ENCODE results near the gene PPFIA2.

PPFIA2 gene

GRCh38 chr12:81377771-81378170, 381.4 kb downstream of the PPFIA2 start:
- no peaks in the 10 kb centered on the region for H3K36me3 ChIP-seq (ENCODE audit: insufficient read depth)
- no peak overlapping the region for H3K4me2 ChIP-seq
- H4K20me1 ChIP-seq (ENCODE audit: insufficient read depth), result no peaks in the 10 kb centered on the region
- H3K4me1 ChIP-seq (ENCODE audit: low read depth, poor library complexity, severe bottlenecking), result peaks cover 24% of the 10 kb centered on the region
- no peaks in the 10 kb centered on the region for H3K27me3 ChIP-seq (ENCODE audit: insufficient read depth, low read depth)
- TF ChIP-seq CTCF (conservative IDR thresholded peaks at IDR 0.05; ENCODE audit: low read depth, low read length), result no peak
- H2AFZ ChIP-seq (ENCODE audit: low read depth), result no peak overlapping the region
- H3K79me2 ChIP-seq (ENCODE audit: insufficient read depth, low read depth), result no peaks in the 10 kb centered on the region
- no peak overlapping the region for H3K9ac ChIP-seq
- no peak overlapping the region for H3K27ac ChIP-seq
- H3K4me3 ChIP-seq (IDR thresholded peaks at IDR 0.05; ENCODE audit: insufficient read depth, low read depth, low read length), result no peak overlapping the region

GRCh38 chr12:81375969-81376368, 383.2 kb downstream of the PPFIA2 start:
- H3K4me1 ChIP-seq (ENCODE audit: low read depth, poor library complexity, severe bottlenecking), result peaks cover 24% of the 10 kb centered on the region
- no peaks in the 10 kb centered on the region for H3K79me2 ChIP-seq (ENCODE audit: insufficient read depth, low read depth)
- TF ChIP-seq CTCF (conservative IDR thresholded peaks at IDR 0.05; ENCODE audit: low read depth, low read length), result no peak
- no peak overlapping the region for H2AFZ ChIP-seq (ENCODE audit: low read depth)
- H3K4me2 ChIP-seq, result peak overlapping the region; percentile 24
- peak overlapping the region; percentile 31; the same call in 1 of the 2 replicates for H3K27ac ChIP-seq
- no peak overlapping the region for H3K4me3 ChIP-seq (IDR thresholded peaks at IDR 0.05; ENCODE audit: insufficient read depth, low read depth, low read length)
- no peak overlapping the region for H3K9ac ChIP-seq
- no peaks in the 10 kb centered on the region for H3K36me3 ChIP-seq (ENCODE audit: insufficient read depth)
- no peaks in the 10 kb centered on the region for H4K20me1 ChIP-seq (ENCODE audit: insufficient read depth)
- no peaks in the 10 kb centered on the region for H3K27me3 ChIP-seq (ENCODE audit: insufficient read depth, low read depth)

GRCh38 chr12:81370456-81370855, 388.7 kb downstream of the PPFIA2 start:
- no peaks in the 10 kb centered on the region for H3K27me3 ChIP-seq (ENCODE audit: insufficient read depth, low read depth)
- no peaks in the 10 kb centered on the region for H3K79me2 ChIP-seq (ENCODE audit: insufficient read depth, low read depth)
- no peak overlapping the region for H2AFZ ChIP-seq (ENCODE audit: low read depth)
- H3K36me3 ChIP-seq (ENCODE audit: insufficient read depth), result no peaks in the 10 kb centered on the region
- no peak overlapping the region for H3K4me2 ChIP-seq
- TF ChIP-seq CTCF (conservative IDR thresholded peaks at IDR 0.05; ENCODE audit: low read depth, low read length), result no peak
- H3K4me1 ChIP-seq (ENCODE audit: low read depth, poor library complexity, severe bottlenecking), result peaks cover 9% of the 10 kb centered on the region
- H4K20me1 ChIP-seq (ENCODE audit: insufficient read depth), result no peaks in the 10 kb centered on the region
- H3K9ac ChIP-seq, result no peak overlapping the region
- H3K27ac ChIP-seq, result no peak overlapping the region
- H3K4me3 ChIP-seq (IDR thresholded peaks at IDR 0.05; ENCODE audit: insufficient read depth, low read depth, low read length), result no peak overlapping the region

GRCh38 chr12:81369175-81369574, 390.0 kb downstream of the PPFIA2 start:
- no peak overlapping the region for H3K4me3 ChIP-seq (IDR thresholded peaks at IDR 0.05; ENCODE audit: insufficient read depth, low read depth, low read length)
- no peaks in the 10 kb centered on the region for H3K27me3 ChIP-seq (ENCODE audit: insufficient read depth, low read depth)
- H3K79me2 ChIP-seq (ENCODE audit: insufficient read depth, low read depth), result no peaks in the 10 kb centered on the region
- no peak for TF ChIP-seq CTCF (conservative IDR thresholded peaks at IDR 0.05; ENCODE audit: low read depth, low read length)
- H3K4me2 ChIP-seq, result no peak overlapping the region
- no peak overlapping the region for H3K9ac ChIP-seq
- no peak overlapping the region for H3K27ac ChIP-seq
- H2AFZ ChIP-seq (ENCODE audit: low read depth), result no peak overlapping the region
- no peaks in the 10 kb centered on the region for H3K36me3 ChIP-seq (ENCODE audit: insufficient read depth)
- H4K20me1 ChIP-seq (ENCODE audit: insufficient read depth), result no peaks in the 10 kb centered on the region
- H3K4me1 ChIP-seq (ENCODE audit: low read depth, poor library complexity, severe bottlenecking), result no peaks in the 10 kb centered on the region
